Omental fat pad (tissue), 4 donors: ENCODE data around the gene NBEA. TPM values are rescaled to one million over a fixed set of nuclear protein-coding genes. Genes with fewer than 3 reads are reported as not detected.

Experiments used
- ATAC-seq: fragments of 150-250 bp; one replicate; pipeline ENCODE4 v1.9.1; 2016; ENCODE audit warnings: mild to moderate bottlenecking, moderate library complexity; ENCODE audit not compliant: low FRiP score
- DNase-seq: peaks from one replicate; pipeline ENCODE4 v3.0.0-alpha.2; 2019; ENCODE audit warnings: low spot score
- total RNA-seq, 4 donors: library from RNA; depleted of rRNA; stranded (reverse); fragments of >200 nt; gene quantifications; one replicate each; pipeline ENCODE4 v1.1.0, GENCODE V29; 2016
- TF ChIP-seq, protein P1 (sequence below), 3 donors: fragments of 450-650 bp; IDR thresholded peaks; one replicate each; pipeline ENCODE4 v1.5.1; 2016 to 2017; ENCODE audit warnings: antibody characterized with exemption in 3 of 3, mild to moderate bottlenecking in 3 of 3, moderate library complexity in 2 of 3

The NBEA gene
- total RNA-seq, 4 donors from 2014 or later, result 4.3 to 10.7 (median 6.1) TPM

DNA sequence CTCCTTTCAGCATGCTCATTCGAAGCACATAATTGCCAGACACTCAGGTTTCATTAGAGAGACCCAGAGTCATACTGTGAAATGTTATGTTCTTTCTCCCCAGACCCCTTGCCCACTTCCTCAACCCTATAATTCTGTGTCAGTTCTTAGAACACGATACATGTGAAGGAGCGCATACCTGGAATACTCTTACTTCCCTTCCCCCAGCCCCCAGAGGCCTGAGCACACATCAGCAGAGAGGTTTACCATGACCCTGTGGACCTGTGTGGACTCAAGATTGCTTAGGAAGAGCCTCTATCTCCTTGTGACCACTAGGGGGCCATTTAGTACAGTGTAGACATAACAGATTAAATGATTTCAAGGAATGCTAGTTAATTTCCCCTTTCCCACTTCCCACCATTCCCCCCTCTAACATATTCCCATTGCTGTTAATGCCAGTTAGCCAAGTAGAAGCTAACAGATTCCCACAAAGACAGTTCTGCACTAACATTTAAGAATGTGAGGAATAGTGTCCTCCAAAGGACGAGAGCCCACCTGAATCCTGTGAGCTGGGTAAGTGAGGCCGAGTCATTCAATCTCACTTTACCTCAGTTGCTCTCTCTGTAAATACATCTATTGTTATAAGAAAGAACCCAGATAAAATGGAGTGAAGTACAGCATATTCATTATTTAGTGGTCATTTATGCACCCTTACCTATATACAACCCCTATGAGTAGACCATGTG, 688.6 kb downstream of the NBEA start:
- TF ChIP-seq, protein P1, sequence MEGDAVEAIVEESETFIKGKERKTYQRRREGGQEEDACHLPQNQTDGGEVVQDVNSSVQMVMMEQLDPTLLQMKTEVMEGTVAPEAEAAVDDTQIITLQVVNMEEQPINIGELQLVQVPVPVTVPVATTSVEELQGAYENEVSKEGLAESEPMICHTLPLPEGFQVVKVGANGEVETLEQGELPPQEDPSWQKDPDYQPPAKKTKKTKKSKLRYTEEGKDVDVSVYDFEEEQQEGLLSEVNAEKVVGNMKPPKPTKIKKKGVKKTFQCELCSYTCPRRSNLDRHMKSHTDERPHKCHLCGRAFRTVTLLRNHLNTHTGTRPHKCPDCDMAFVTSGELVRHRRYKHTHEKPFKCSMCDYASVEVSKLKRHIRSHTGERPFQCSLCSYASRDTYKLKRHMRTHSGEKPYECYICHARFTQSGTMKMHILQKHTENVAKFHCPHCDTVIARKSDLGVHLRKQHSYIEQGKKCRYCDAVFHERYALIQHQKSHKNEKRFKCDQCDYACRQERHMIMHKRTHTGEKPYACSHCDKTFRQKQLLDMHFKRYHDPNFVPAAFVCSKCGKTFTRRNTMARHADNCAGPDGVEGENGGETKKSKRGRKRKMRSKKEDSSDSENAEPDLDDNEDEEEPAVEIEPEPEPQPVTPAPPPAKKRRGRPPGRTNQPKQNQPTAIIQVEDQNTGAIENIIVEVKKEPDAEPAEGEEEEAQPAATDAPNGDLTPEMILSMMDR (IDR thresholded peaks at IDR 0.05), result no peak
- ATAC-seq (no peak), DNase-seq (no peak)

DNA sequence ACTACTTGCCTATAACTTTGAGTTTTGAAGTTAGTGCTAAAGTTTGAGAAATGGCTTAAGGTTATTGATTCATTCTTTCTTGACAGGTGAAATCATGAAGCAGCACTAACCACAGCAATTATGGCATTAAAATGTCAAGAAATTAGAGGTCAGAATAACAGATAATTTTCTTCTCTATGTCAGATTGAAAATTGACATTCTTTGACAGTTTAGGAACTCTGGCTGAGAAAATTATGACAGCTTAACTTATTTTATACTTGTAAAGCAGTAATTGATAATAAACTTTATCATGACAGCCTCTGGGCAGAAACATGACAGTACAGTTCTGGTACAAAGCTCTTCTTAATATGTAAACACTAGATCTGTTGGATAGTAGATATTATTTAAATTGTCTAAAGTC, 689.6 kb downstream of the NBEA start:
- DNase-seq, result no peak
- TF ChIP-seq, protein P1 (IDR thresholded peaks at IDR 0.05), result no peak
- no peak for ATAC-seq

DNA sequence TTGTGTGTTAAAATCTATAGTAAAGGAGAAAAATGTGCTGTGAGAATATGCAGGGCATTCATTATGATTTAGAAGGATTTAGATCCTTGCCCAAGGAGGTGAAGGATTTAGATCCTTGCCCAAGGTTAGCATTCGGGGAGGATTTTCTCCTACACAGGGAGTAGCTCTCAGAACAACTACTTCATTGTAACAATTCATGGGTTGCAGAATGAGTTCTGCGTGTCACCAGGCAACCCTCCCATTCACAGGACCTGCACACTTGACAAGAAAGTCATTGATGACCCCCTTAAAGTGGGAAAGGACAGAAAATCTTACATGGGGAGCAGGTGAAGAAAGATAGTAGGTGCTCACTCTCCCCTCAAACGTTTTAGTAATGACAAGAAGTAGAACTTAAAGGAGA, 701.6 kb downstream of the NBEA start:
- ATAC-seq (no peak), DNase-seq (no peak)
- TF ChIP-seq, protein P1 (IDR thresholded peaks at IDR 0.05), result no peak

DNA sequence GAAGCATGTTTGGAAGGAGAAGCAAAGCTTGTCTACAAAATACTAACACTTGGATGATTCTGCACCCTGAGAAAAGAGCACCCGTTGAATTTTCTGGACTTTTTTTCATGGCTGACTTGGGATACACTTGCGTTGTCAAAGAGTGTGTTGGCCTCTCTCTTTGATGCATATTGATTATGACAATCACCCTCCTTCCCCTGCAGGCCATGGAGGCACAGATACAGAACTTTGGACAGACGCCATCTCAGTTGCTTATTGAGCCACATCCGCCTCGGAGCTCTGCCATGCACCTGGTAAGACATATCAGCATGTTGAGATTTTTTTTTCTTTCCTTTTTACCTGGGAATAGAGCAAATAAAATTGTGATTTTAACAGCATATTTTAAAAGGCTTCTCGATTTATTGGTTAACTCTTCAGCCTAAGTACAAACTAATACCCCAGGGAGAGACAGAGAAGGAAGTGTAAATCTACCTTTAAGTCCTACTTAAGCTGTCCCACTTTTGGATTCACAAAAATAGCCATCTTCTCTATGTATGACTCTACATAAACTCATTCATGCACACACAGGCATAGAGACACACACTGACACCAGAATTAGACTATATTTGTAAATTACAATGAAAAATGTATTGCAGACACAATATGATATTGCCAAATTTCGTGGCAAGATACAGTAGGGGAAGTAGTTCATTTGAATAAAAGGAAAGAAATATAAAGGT, 704.1 kb downstream of the NBEA start:
- TF ChIP-seq, protein P1 (IDR thresholded peaks at IDR 0.05), result no peak
- ATAC-seq (no peak), DNase-seq (no peak)

DNA sequence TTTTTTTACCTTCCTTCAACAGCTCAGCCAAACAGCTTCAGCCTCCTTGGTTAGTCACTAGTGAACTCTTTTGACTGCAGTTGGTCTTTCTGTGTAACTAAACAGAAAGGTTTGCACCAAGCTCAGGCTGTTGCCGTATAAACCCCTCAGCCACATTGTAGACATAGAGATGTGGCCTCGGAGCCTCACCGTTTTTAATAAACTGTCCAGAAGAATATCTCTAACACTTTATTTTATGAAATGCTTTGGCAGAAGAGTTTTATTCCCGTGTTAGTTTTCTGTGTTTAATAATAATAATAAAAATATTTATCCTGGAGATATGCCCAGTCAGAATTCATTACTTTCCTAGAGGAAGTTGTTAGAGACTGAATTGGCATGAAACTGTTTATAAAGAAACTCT, 706.1 kb downstream of the NBEA start:
- ATAC-seq, result no peak
- TF ChIP-seq, protein P1 (IDR thresholded peaks at IDR 0.05), result no peak
- no peak for DNase-seq

DNA sequence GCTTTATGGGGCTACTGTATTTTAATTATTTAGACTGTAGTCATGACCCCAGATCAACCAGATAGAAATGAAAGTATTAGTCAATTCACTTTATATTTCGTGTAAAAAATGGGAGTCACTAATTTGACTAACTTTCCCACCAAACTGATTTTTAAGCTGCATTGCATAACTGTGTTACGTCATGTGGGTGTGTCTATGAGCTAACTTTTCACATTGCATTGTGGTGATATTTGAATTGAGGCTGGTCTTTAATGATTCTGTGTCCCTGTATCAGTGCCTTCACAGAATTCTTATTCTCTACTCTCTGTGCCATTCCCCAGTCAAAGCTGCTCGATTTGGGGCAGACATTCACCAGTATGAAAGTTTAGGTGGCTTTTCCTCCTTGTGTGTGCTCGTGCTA, 707.1 kb downstream of the NBEA start:
- DNase-seq (no peak), ATAC-seq (no peak)
- TF ChIP-seq, protein P1 (IDR thresholded peaks at IDR 0.05), result no peak

DNA sequence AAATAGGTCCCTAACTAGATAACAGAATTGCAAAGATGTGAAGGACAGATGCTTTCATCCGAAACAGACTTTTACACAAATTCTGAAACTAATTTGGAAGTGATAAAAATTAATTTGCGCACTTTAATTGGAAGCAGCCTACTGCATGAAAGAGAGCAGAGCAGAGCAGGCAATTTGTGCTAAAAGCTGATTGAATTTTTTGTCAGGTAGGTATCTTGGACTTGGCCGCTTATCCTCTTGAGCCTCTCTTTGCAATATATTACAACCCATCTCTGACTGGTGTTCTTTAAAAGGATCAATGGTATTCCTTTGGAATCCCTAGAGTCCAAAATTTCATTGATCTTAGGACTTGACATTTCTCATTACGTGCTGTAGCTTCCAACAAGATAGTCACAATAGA, 717.7 kb downstream of the NBEA start:
- no peak for DNase-seq
- TF ChIP-seq, protein P1 (IDR thresholded peaks at IDR 0.05), result no peak
- no peak for ATAC-seq
